NT2/D1 (cell line): Measurements from ENCODE around the gene HNRNPM.

Experiments used
- SUZ12 ChIP-seq: IDR thresholded peaks from 2 replicates; pipeline ENCODE4 v1.6.1; 2011; ENCODE audit not compliant: insufficient read length, insufficient read depth; ENCODE audit errors: extremely low read depth
- YY1 ChIP-seq: IDR thresholded peaks from 2 replicates; pipeline ENCODE4 v1.6.1; 2011; ENCODE audit not compliant: insufficient read length, insufficient read depth
- ZNF274 ChIP-seq: IDR thresholded peaks from 2 replicates; pipeline ENCODE4 v1.6.1; 2011; ENCODE audit warnings: mild to moderate bottlenecking, low read depth, low read length

DNA sequence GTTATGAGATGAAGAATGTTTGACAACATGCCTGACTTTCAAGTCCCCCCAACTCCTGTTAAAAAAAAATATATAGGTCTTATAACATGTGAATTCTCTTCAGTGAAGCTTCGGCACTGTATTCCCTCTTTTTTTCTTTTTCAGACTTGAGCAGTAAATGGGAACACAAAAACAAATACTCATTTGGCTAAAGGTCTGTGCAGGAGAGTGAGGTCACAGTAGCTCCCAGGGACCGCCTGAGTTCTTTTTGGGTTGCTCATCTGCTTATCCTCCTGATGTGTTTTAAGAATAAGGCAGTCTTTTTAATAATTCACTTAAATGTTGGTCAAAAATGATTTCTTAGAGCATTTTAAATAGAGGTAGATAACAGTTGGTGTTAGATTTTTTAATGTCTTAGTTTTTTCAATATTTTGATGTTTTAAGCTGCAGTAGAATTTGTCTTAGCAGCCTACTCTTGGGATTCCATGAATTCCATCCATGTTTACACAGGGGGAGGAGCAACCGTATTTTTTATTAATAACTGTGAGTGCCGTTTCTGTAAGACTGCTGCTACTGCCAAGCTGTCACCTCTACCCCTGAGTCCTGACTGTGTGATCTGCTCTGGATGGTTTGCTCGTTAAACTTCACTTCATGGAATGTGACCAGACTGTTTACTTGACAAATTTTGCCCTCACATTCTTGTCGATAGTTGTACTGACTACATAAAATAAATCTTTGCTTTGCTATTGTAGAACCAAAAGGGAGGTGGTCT, 14.9 kb downstream of the HNRNPM start:
- TF ChIP-seq SUZ12 (no peak), ZNF274 (no peak), YY1 (no peak)
